HUES6 (cell line): Measurements from ENCODE around the gene SACM1L.

ENCODE experiments used
- H3K27ac ChIP-seq: 2 replicates; pipeline ENCODE4 v1.7.0; 2013; ENCODE audit warnings: low read depth, mild to moderate bottlenecking, low read length, inconsistent platforms
- H3K27me3 ChIP-seq: 2 replicates; pipeline ENCODE4 v1.6.1; 2013; ENCODE audit warnings: low read length; ENCODE audit not compliant: control insufficient read depth, insufficient read depth
- H3K36me3 ChIP-seq: 2 replicates; pipeline ENCODE4 v1.6.1; 2013; ENCODE audit warnings: low read length; ENCODE audit not compliant: control insufficient read depth, insufficient read depth
- H3K4me1 ChIP-seq: 2 replicates; pipeline ENCODE4 v1.6.1; 2013; ENCODE audit warnings: low read length; ENCODE audit not compliant: control insufficient read depth, insufficient read depth
- H3K4me3 ChIP-seq: 2 replicates; pipeline ENCODE4 v1.5.1; 2013; ENCODE audit warnings: low read depth, low read length
- H3K9ac ChIP-seq: one replicate; pipeline ENCODE4 v1.6.1; 2013; ENCODE audit warnings: mild to moderate bottlenecking, low read length
- H3K9me3 ChIP-seq: 2 replicates; pipeline ENCODE4 v1.6.1; 2013; ENCODE audit warnings: low read depth, low read length; ENCODE audit not compliant: control insufficient read depth, insufficient read depth

The SACM1L gene

DNA sequence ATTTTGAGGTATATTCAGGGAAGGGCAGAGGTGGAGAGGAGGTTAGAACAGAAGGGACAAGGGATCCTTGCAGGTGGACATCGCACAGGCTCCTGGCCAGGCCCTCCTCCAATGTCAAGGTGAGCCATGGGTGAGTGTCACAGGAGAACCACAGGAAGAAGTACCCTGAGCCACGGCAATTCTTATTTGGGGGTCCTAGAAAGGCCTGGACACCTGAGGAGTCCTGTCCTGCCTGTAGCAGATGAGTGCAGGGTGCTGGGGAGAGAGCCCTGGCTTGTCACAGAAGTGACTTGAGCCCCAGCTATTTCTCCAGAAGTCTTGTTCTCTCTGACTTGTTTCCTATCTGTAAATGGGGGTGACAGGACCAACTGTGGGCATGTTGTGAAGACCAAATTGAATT, 102.8 kb downstream of the SACM1L start:
- Histone ChIP-seq H3K9me3 (peaks cover 3% of the 10 kb centered on the region; the same call in 1 of the 2 replicates), H3K4me3 (no peak overlapping the region), H3K4me1 (peaks cover 9% of the 10 kb centered on the region; the same call in 1 of the 2 replicates), H3K9ac (no peak overlapping the region), H3K27me3 (peaks cover 54% of the 10 kb centered on the region), H3K36me3 (no peaks in the 10 kb centered on the region), H3K27ac (no peak overlapping the region)

DNA sequence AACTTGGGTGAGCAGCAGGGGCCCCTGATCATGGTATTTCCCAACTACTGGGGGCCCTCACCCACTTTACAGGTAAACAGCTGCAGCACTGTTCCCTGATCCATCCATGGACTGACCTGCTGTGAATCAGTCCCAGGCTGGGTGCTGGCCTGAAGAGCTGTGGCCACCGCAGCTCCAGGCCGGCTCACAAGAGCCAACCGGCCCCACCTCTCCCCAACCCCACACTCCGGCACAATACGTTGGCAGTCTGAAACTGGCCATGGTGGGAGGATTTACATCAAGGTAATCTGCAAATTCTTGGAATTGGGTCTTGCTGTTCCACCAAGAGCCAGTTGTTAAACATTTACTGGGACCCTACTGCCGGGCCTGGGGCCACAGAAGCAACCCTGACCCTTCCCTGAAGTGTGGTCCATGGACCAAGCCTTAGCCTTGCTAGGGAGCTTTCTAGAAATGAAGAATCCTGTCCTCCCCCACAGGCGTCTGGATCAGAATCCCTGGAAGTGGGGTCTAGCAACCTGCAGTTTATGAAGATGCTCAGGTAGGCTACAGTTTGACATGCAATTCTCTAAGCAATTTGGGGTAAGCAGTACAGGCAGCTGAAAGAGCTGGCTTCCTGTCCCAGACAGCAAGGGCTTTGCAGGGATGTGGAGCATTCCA, 103.4 kb downstream of the SACM1L start:
- peaks cover 60% of the 10 kb centered on the region for H3K27me3 ChIP-seq
- H3K9me3 ChIP-seq: peaks cover 3% of the 10 kb centered on the region; the same call in 1 of the 2 replicates
- no peak overlapping the region for H3K27ac ChIP-seq
- H3K4me1 ChIP-seq: peaks cover 9% of the 10 kb centered on the region; the same call in 1 of the 2 replicates
- no peak overlapping the region for H3K9ac ChIP-seq
- no peak overlapping the region for H3K4me3 ChIP-seq
- no peaks in the 10 kb centered on the region for H3K36me3 ChIP-seq

DNA sequence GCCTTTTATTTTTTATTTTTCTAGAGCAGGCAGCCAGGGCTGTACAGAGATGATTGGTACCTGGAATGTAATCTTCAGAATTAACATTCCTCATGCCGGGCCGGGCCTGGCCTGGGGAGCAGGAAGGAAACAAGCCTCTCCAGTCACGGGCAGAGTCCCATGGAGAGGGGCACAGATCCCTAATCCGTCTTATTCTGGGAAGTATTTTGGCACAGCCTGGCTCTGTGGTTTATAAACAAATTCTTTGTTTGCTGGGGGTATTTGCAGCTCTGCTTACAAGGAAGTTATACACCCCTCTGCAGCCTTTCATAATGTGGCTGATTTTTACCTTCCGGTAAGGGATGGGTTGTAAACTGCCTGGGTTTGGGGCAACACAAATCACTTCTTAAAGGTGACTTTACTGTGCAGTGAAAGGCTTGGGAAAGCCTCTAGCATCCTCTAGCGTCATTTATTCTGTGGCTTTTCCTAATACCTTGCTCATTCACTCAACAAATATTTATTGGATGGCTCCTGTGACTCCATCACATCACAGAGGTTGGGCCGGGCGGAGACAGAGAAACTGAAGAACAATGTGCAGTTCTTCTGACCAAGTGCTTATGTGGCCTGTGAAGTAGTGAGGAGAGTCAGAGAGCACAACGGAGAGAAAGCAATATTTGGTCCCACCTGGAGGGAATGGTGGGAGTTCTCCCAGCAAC, 104.4 kb downstream of the SACM1L start:
- Histone ChIP-seq H3K4me3 (no peak overlapping the region), H3K4me1 (peaks cover 9% of the 10 kb centered on the region; the same call in 1 of the 2 replicates), H3K9me3 (peaks cover 3% of the 10 kb centered on the region; the same call in 1 of the 2 replicates), H3K36me3 (no peaks in the 10 kb centered on the region), H3K9ac (no peak overlapping the region), H3K27ac (no peak overlapping the region), H3K27me3 (peaks cover 69% of the 10 kb centered on the region)

DNA sequence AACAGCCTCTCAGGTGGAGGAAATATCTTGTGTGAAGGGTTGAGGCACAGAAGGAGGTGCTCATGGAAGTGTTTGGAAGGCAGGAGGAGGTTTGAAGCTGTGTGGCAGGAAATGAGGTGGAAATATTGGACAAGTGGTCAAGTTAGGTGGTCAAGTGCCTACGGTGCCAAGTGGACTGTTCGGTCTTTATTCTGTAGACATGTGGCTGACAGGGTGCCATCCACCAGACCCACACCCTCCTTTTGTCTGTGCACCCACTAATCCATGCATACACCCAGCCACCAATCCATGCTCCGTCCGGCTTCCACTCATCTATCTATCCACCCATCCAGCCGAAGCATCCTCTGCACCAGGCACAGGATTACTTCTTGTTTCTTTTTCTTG, 105.0 kb downstream of the SACM1L start:
- H3K4me1 ChIP-seq: peaks cover 9% of the 10 kb centered on the region; the same call in 1 of the 2 replicates
- peaks cover 2% of the 10 kb centered on the region; the same call in 1 of the 2 replicates for H3K9me3 ChIP-seq
- H3K27me3 ChIP-seq: peaks cover 74% of the 10 kb centered on the region
- H3K27ac ChIP-seq: no peak overlapping the region
- no peak overlapping the region for H3K9ac ChIP-seq
- no peaks in the 10 kb centered on the region for H3K36me3 ChIP-seq
- H3K4me3 ChIP-seq: no peak overlapping the region

DNA sequence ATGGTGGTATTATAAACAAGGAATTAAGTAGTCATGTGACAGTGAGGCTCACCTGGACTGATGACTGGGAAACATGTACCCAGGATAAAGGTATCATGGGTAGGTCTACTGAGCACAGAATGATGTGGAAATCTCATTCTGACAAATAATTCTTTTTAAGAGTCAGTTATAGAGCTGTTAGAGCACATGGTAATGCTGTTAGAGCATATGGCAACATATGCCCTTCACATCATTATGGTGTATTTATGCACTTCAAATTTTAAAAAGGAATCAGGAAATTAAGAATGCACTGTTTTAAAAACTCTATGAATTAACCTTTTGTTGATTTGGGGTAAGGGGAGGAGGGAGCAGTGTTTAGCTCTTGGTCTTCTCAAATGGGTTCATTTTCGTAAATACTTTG, 105.5 kb downstream of the SACM1L start:
- no peaks in the 10 kb centered on the region for H3K9me3 ChIP-seq
- H3K4me1 ChIP-seq: peaks cover 9% of the 10 kb centered on the region; the same call in 1 of the 2 replicates
- no peak overlapping the region for H3K9ac ChIP-seq
- H3K27me3 ChIP-seq: peaks cover 77% of the 10 kb centered on the region
- H3K4me3 ChIP-seq: no peak overlapping the region
- no peak overlapping the region for H3K27ac ChIP-seq
- H3K36me3 ChIP-seq: no peaks in the 10 kb centered on the region
